ENCODE data around the gene PALLD.

DNA sequence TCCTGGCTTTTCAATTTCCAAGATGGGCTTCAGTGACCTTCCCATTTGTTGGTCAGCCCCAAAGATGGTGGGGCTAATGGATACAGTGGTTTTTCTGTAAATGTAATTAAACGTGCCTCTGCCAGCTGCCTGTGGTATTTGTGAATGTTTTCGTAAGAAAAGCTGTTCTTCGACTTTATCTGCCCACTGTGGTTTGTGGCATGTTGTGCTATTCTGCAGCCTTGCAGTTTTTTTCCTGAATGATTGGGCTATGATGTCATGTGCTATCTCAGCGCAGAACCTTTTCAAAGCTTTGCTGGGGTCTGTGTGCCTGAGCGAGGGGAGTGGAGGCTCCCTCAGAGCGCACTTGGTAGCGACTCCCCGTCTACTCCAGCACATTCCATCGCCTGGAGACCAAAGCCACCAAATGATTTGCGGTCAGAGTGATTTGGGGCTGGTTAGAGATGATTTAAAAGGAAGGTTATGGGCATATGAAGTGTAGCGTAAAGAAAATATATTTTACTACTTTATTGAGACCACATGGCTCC, 137.5 kb downstream of the PALLD start:
- TF ChIP-seq, protein P1, sequence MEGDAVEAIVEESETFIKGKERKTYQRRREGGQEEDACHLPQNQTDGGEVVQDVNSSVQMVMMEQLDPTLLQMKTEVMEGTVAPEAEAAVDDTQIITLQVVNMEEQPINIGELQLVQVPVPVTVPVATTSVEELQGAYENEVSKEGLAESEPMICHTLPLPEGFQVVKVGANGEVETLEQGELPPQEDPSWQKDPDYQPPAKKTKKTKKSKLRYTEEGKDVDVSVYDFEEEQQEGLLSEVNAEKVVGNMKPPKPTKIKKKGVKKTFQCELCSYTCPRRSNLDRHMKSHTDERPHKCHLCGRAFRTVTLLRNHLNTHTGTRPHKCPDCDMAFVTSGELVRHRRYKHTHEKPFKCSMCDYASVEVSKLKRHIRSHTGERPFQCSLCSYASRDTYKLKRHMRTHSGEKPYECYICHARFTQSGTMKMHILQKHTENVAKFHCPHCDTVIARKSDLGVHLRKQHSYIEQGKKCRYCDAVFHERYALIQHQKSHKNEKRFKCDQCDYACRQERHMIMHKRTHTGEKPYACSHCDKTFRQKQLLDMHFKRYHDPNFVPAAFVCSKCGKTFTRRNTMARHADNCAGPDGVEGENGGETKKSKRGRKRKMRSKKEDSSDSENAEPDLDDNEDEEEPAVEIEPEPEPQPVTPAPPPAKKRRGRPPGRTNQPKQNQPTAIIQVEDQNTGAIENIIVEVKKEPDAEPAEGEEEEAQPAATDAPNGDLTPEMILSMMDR (IDR thresholded peaks at IDR 0.05) = no peak
- no peak for TF ChIP-seq POLR2A (IDR thresholded peaks at IDR 0.05)
